Liver (tissue), 3 donors: ENCODE results near the gene HMG20A.

Experiments
- HNF4A ChIP-seq, 2 donors: conservative IDR thresholded peaks; 2 replicates each; pipeline ENCODE4 v1.6.1; 2016; ENCODE audit warnings: antibody characterized with exemption in 2 of 2, mild to moderate bottlenecking in 2 of 2
- JUND ChIP-seq, 2 donors: IDR thresholded peaks; 2 replicates each; pipeline ENCODE4 v1.6.1; 2016; ENCODE audit warnings: antibody characterized with exemption in 2 of 2
- MAX ChIP-seq: IDR thresholded peaks from 2 replicates; pipeline ENCODE4 v1.6.1; 2016; ENCODE audit warnings: antibody characterized with exemption
- SP1 ChIP-seq: IDR thresholded peaks from 2 replicates; pipeline ENCODE4 v1.6.1; 2018; ENCODE audit warnings: antibody characterized with exemption, mild to moderate bottlenecking
- TAF1 ChIP-seq: conservative IDR thresholded peaks from 2 replicates; pipeline ENCODE4 v1.6.1; 2016; ENCODE audit warnings: antibody characterized with exemption, mild to moderate bottlenecking
- YY1 ChIP-seq: IDR thresholded peaks from 2 replicates; pipeline ENCODE4 v1.6.1; 2016; ENCODE audit warnings: antibody characterized with exemption, mild to moderate bottlenecking
- TF ChIP-seq, protein P1 (sequence below): fragments of 150-350 bp; IDR thresholded peaks from 2 replicates; pipeline ENCODE4 v1.5.1; 2017; ENCODE audit warnings: improper control_type of control experiment, low read depth, low read length; ENCODE audit not compliant: missing input control
- TF ChIP-seq, protein P2 (sequence below): IDR thresholded peaks from 2 replicates; pipeline ENCODE4 v1.6.1; 2016; ENCODE audit warnings: antibody characterized with exemption
- donor health status: healthy.
- donor health status: healthy.

- TF ChIP-seq, protein P1, sequence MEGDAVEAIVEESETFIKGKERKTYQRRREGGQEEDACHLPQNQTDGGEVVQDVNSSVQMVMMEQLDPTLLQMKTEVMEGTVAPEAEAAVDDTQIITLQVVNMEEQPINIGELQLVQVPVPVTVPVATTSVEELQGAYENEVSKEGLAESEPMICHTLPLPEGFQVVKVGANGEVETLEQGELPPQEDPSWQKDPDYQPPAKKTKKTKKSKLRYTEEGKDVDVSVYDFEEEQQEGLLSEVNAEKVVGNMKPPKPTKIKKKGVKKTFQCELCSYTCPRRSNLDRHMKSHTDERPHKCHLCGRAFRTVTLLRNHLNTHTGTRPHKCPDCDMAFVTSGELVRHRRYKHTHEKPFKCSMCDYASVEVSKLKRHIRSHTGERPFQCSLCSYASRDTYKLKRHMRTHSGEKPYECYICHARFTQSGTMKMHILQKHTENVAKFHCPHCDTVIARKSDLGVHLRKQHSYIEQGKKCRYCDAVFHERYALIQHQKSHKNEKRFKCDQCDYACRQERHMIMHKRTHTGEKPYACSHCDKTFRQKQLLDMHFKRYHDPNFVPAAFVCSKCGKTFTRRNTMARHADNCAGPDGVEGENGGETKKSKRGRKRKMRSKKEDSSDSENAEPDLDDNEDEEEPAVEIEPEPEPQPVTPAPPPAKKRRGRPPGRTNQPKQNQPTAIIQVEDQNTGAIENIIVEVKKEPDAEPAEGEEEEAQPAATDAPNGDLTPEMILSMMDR = no peak
- TF ChIP-seq MAX (no peak), SP1 (no peak), TAF1 (no peak), JUND (IDR thresholded peaks at IDR 0.05) (no peak), HNF4A (conservative IDR thresholded peaks at IDR 0.05) (no peak), YY1 (no peak)
- TF ChIP-seq, protein P2, sequence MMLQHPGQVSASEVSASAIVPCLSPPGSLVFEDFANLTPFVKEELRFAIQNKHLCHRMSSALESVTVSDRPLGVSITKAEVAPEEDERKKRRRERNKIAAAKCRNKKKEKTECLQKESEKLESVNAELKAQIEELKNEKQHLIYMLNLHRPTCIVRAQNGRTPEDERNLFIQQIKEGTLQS = no peak
Observed at GRCh38 chr15:77507143-77507897, 86.6 kb downstream of the HMG20A start.
